Caco-2 (cell line): Measurements from ENCODE around the gene IGSF6. TPM values are rescaled to one million over a fixed set of nuclear protein-coding genes. Genes with fewer than 3 reads are reported as not detected.
"Not testable (repeated sequence)": the region's sequence is repeated elsewhere in the genome, so short reads cannot be mapped to it uniquely, and the experiment has no call there.

ENCODE experiments used
- BruUV-seq: library from RNA; stranded (reverse); fragments of 400-500 nt; replicated peaks from 2 replicates; lab custom pipeline; 2021; lab: Mats Ljungman, UMichigan
- CTCF ChIA-PET: fragments of 300-600 bp; sonication (Branson Sonifier 250); formaldehyde crosslinking; loops from one replicate; lab custom pipeline; 2022; ENCODE audit warnings: antibody characterized with exemption; lab: Charles Lee
- POLR2A ChIA-PET: fragments of 300-600 bp; sonication (Branson Sonifier 250); formaldehyde crosslinking; loops from one replicate; lab custom pipeline; 2022; ENCODE audit warnings: antibody characterized with exemption; lab: Charles Lee
- DNase-seq, 2 experiments: peaks; one replicate each; pipeline versions ENCODE4 v3.0.0 to v3.0.0-alpha.2; 2020 to 2022
- H3K27me3 ChIP-seq: replicated peaks from 2 replicates; pipeline ENCODE4 v1.6.0; 2011; ENCODE audit warnings: low read length; ENCODE audit not compliant: control insufficient read depth, insufficient read depth
- H3K36me3 ChIP-seq: 2 replicates; pipeline ENCODE4 v1.5.1; 2011; ENCODE audit warnings: low read length; ENCODE audit not compliant: control insufficient read depth, insufficient read depth
- H3K4me1 ChIP-seq: fragments of 250-450 bp; sonication (Bioruptor Pico); 2 replicates; pipeline ENCODE4 v1.5.1; 2020; ENCODE audit warnings: mild to moderate bottlenecking
- H3K4me3 ChIP-seq: 2 replicates; pipeline ENCODE4 v1.5.1; 2011; ENCODE audit warnings: low read depth, mild to moderate bottlenecking, control low read depth, low read length
- H3K9me3 ChIP-seq: fragments of 250-450 bp; sonication (Bioruptor Pico); 2 replicates; pipeline ENCODE4 v1.5.1; 2020; ENCODE audit warnings: mild to moderate bottlenecking, moderate library complexity
- H3K27ac Mint-ChIP-seq: one replicate; pipeline ENCODE4 v1.8.0; 2022; ENCODE audit warnings: mixed read lengths; ENCODE audit not compliant: unreplicated experiment
- H3K27me3 Mint-ChIP-seq: one replicate; pipeline ENCODE4 v1.8.0; 2022; ENCODE audit warnings: mixed read lengths; ENCODE audit not compliant: insufficient read depth, unreplicated experiment
- H3K36me3 Mint-ChIP-seq: one replicate; pipeline ENCODE4 v1.8.0; 2022; ENCODE audit warnings: mild to moderate bottlenecking, mixed read lengths; ENCODE audit not compliant: insufficient read depth, unreplicated experiment
- H3K4me1 Mint-ChIP-seq: one replicate; pipeline ENCODE4 v1.8.0; 2022; ENCODE audit warnings: low read depth, mixed read lengths; ENCODE audit not compliant: unreplicated experiment
- H3K4me3 Mint-ChIP-seq: one replicate; pipeline ENCODE4 v1.8.0; 2022; ENCODE audit warnings: mild to moderate bottlenecking, moderate library complexity, mixed read lengths; ENCODE audit not compliant: unreplicated experiment
- H3K9me3 Mint-ChIP-seq: one replicate; pipeline ENCODE4 v1.8.0; 2022; ENCODE audit warnings: mixed read lengths; ENCODE audit not compliant: unreplicated experiment
- intact Hi-C: fragments of 100-400 bp; cut with micrococcal nuclease; formaldehyde crosslinking; loops from one replicate; pipeline ENCODE4 v1.10.0; 2022; ENCODE audit not compliant: unreplicated experiment
- total RNA-seq: library from RNA; stranded (reverse); gene quantifications from 2 replicates; pipeline ENCODE4 v1.2.3, GENCODE V29; 2022
- TF ChIP-seq, protein P1 (sequence below), 2 experiments: fragments of 200-600 bp in 1 of 2; IDR thresholded peaks; 1 replicate in 1 of 2; 2 replicates in 1 of 2; pipeline versions ENCODE4 v1.5.1 to v1.8.0; 2011 to 2022; ENCODE audit warnings: antibody characterized with exemption in 1 of 2, control low read depth in 1 of 2, inconsistent platforms in 1 of 2, low read depth in 1 of 2, low read length in 1 of 2, mild to moderate bottlenecking in 1 of 2, moderate library complexity in 1 of 2; ENCODE audit not compliant: insufficient read depth in 1 of 2, severe bottlenecking in 1 of 2, unreplicated experiment in 1 of 2

Gene IGSF6
- total RNA-seq, 1 experiment from 2014 or later: not detected

DNA sequence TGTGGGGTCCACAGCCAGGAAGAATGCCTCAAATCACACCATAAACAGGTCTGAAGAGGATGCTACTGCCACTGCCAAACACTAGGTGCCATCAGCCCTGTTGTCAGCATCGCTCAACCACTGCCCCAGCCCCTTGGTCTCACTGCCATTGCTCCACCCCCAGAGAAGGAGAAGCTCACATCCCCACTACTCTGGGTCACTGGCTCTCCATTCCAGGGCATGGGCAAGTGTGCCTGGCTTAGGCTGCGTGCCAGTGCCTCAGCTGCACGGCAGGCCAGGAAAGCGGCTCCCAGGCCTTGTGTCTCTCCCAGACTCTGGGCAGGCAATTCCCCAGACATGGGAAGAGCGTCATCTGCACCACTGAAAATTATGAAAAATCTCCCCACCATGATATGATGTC lies 1.2 kb upstream of the IGSF6 start:
- POLR2A ChIA-PET: no interaction called here
- intact Hi-C loops: no loop called here
- Mint-ChIP-seq H3K4me1 (no peaks in the 10 kb centered on the region), H3K27ac (no peak overlapping the region), H3K4me3 (no peak overlapping the region), H3K9me3 (no peaks in the 10 kb centered on the region), H3K36me3 (no peaks in the 10 kb centered on the region), H3K27me3 (no peaks in the 10 kb centered on the region)
- DNase-seq: no peak
- H3K4me1 ChIP-seq: no peaks in the 10 kb centered on the region
- H3K27me3 ChIP-seq: no peaks in the 10 kb centered on the region
- H3K36me3 ChIP-seq: no peaks in the 10 kb centered on the region
- no peaks in the 10 kb centered on the region for H3K9me3 ChIP-seq
- CTCF ChIA-PET: no interaction called here
- no TSS peak for BruUV-seq
- TF ChIP-seq, protein P1, sequence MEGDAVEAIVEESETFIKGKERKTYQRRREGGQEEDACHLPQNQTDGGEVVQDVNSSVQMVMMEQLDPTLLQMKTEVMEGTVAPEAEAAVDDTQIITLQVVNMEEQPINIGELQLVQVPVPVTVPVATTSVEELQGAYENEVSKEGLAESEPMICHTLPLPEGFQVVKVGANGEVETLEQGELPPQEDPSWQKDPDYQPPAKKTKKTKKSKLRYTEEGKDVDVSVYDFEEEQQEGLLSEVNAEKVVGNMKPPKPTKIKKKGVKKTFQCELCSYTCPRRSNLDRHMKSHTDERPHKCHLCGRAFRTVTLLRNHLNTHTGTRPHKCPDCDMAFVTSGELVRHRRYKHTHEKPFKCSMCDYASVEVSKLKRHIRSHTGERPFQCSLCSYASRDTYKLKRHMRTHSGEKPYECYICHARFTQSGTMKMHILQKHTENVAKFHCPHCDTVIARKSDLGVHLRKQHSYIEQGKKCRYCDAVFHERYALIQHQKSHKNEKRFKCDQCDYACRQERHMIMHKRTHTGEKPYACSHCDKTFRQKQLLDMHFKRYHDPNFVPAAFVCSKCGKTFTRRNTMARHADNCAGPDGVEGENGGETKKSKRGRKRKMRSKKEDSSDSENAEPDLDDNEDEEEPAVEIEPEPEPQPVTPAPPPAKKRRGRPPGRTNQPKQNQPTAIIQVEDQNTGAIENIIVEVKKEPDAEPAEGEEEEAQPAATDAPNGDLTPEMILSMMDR (IDR thresholded peaks at IDR 0.05; ENCODE audit: insufficient read depth in 1 of 2, low read depth in 1 of 2, low read length in 1 of 2, severe bottlenecking in 1 of 2, unreplicated experiment in 1 of 2): no peak
- no peak overlapping the region for H3K4me3 ChIP-seq

DNA sequence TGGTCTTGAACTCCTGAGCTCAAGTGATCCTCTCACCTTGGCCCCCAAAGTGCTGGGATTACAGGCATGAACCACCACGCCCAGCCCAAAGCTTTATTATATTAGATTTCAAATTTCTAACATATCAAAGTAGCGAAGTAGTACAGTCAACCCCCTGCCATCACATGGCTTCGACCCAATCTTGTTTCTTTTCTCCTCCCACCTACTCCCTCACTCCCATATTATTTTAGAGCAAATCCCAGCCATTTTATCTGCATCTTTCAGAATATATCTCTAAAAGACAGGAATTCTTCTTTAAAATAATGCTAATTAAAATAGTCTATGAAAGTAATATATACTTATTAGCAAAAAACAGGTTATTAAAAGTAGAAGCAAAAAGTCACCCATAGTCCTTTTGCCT lies 893 bp downstream of the IGSF6 start:
- H3K4me1 ChIP-seq: no peaks in the 10 kb centered on the region
- no peak for DNase-seq
- POLR2A ChIA-PET: no interaction called here
- BruUV-seq: no TSS peak
- no peaks in the 10 kb centered on the region for H3K27me3 Mint-ChIP-seq
- no peaks in the 10 kb centered on the region for H3K9me3 ChIP-seq
- intact Hi-C loops: no loop called here
- H3K27me3 ChIP-seq: no peaks in the 10 kb centered on the region
- H3K36me3 ChIP-seq: no peaks in the 10 kb centered on the region
- CTCF ChIA-PET: no interaction called here
- H3K4me3 Mint-ChIP-seq: no peak overlapping the region
- TF ChIP-seq, protein P1 (IDR thresholded peaks at IDR 0.05; ENCODE audit: insufficient read depth in 1 of 2, low read depth in 1 of 2, low read length in 1 of 2, severe bottlenecking in 1 of 2, unreplicated experiment in 1 of 2): no peak
- H3K27ac Mint-ChIP-seq: no peak overlapping the region
- H3K4me3 ChIP-seq: no peak overlapping the region
- no peaks in the 10 kb centered on the region for H3K4me1 Mint-ChIP-seq
- no peaks in the 10 kb centered on the region for H3K36me3 Mint-ChIP-seq
- no peaks in the 10 kb centered on the region for H3K9me3 Mint-ChIP-seq

DNA sequence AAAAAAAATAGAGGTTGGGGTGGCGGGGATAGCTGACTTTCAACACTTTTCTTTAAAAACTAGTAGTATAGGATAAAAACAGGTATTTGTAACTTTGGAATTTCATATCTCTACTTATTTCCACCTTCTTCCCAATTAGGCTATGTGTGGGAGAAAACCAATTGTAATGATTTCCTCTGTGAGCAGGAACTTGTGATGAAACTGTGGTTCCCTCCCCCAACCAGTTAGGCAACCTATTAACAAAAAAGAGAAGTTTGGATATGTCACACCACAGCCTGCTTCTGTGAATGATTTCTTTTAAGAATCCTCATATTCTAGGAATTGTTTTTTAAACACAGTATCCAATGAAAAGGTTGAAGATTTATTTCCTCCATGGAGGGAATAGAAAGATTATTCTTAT lies 1.9 kb downstream of the IGSF6 start:
- no TSS peak for BruUV-seq
- no peak overlapping the region for H3K4me3 Mint-ChIP-seq
- Histone ChIP-seq H3K27me3 (no peaks in the 10 kb centered on the region), H3K9me3 (no peaks in the 10 kb centered on the region), H3K36me3 (no peaks in the 10 kb centered on the region), H3K4me1 (no peaks in the 10 kb centered on the region), H3K4me3 (no peak overlapping the region)
- no peaks in the 10 kb centered on the region for H3K4me1 Mint-ChIP-seq
- no peaks in the 10 kb centered on the region for H3K9me3 Mint-ChIP-seq
- no peak overlapping the region for H3K27ac Mint-ChIP-seq
- intact Hi-C loops: no loop called here
- DNase-seq: no peak
- ChIA-PET POLR2A (no interaction called here), CTCF (no interaction called here)
- H3K36me3 Mint-ChIP-seq: no peaks in the 10 kb centered on the region
- TF ChIP-seq, protein P1 (IDR thresholded peaks at IDR 0.05; ENCODE audit: insufficient read depth in 1 of 2, low read depth in 1 of 2, low read length in 1 of 2, severe bottlenecking in 1 of 2, unreplicated experiment in 1 of 2): no peak
- no peaks in the 10 kb centered on the region for H3K27me3 Mint-ChIP-seq

DNA sequence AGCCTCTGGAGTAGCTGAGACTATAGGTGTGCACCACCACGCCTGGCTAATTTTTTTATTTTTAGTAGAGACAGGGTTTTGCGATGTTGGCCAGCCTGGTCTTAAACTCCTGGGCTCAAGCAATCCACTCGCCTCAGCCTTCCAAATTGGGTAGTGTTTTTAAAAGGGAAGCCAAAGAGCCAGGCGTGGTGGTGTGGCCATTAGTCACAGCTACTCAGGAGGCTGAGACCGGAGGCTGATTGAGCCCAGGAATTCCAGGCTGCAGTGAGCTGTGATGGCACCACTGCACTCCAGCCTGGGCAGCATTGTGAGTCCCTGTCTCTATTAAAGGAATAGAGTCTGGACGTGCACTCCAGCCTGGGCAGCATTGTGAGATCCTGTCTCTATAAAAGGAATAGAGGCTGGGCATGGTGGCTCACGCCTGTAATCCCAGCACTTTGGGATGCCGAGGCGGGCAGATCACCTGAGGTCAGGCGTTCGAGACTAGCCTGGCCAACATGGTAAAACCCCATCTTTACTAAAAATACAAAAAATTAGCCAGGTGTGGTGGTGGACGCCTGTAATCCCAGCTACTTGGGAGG lies 2.5 kb downstream of the IGSF6 start:
- CTCF ChIA-PET, H3K27ac Mint-ChIP-seq, BruUV-seq, H3K4me3 Mint-ChIP-seq, H3K4me1 ChIP-seq, H3K36me3 ChIP-seq, H3K27me3 ChIP-seq, H3K9me3 ChIP-seq, H3K36me3 Mint-ChIP-seq, intact Hi-C loops, H3K4me1 Mint-ChIP-seq, DNase-seq, H3K9me3 Mint-ChIP-seq, POLR2A ChIA-PET, H3K4me3 ChIP-seq, H3K27me3 Mint-ChIP-seq: not testable (repeated sequence)
